AG04449 (cell line): ENCODE measurements around the gene RALGPS1.

Experiments
- CTCF ChIA-PET: fragments of 350-600 bp; formaldehyde crosslinking; extraction: SDS; loops from one replicate; lab custom pipeline; 2021; ENCODE audit warnings: antibody characterized with exemption; lab: Yijun Ruan, JAX
- POLR2A ChIA-PET: fragments of 400-600, 350-600 bp; formaldehyde crosslinking; extraction: SDS; loops from one replicate; lab custom pipeline; 2020; ENCODE audit warnings: antibody characterized with exemption, inconsistent platforms; lab: Yijun Ruan, JAX
- DNase-seq: peaks from one replicate; pipeline ENCODE4 v3.0.0-alpha.2; 2010; ENCODE audit warnings: low read depth, low spot score
- H3K4me3 ChIP-seq: 2 replicates; pipeline ENCODE4 v1.5.1; 2011; ENCODE audit warnings: low read depth, mild to moderate bottlenecking, control low read depth, low read length
- CTCF ChIP-seq: IDR thresholded peaks from one replicate; pipeline ENCODE4 v1.5.1; 2011; ENCODE audit warnings: mild to moderate bottlenecking, moderate library complexity, low read length, control low read depth, inconsistent platforms; ENCODE audit not compliant: insufficient read depth; ENCODE audit errors: missing control alignments

Gene RALGPS1

GRCh38 chr9:127027694-127028093, 113.1 kb downstream of the RALGPS1 start:
- CTCF ChIA-PET: interaction anchor here (1.1 kb wide), 1 partner anchor 9 kb away, joined by 3 read pairs; no protein-coding TSS in a partner anchor
- no peak for DNase-seq

GRCh38 chr9:127029548-127029947, 115.0 kb downstream of the RALGPS1 start:
- ChIA-PET POLR2A (no interaction called here), CTCF (interaction anchor here (0.6 to 1.8 kb wide), 2 partner anchors 17 to 19 kb away, joined by 3 to 5 read pairs; no protein-coding TSS in a partner anchor)
- no peak for TF ChIP-seq CTCF
- no peak for DNase-seq
- H3K4me3 ChIP-seq: no peak overlapping the region

More at GRCh38 chr9:127027694-127028093, 113.1 kb downstream of the RALGPS1 start:
- no peak for TF ChIP-seq CTCF
- POLR2A ChIA-PET: no interaction called here
- no peak overlapping the region for H3K4me3 ChIP-seq

GRCh38 chr9:127030814-127031740, 116.5 kb downstream of the RALGPS1 start:
- DNase-seq: no peak
- TF ChIP-seq CTCF: no peak
- CTCF ChIA-PET: interaction anchor here (1.8 kb wide), 1 partner anchor 16 kb away, joined by 5 read pairs; no protein-coding TSS in a partner anchor
- no peak overlapping the region for H3K4me3 ChIP-seq
- POLR2A ChIA-PET: no interaction called here

- POLR2A ChIA-PET: no interaction called here
- TF ChIP-seq CTCF: no peak
These were observed 117.7 kb downstream of the RALGPS1 start for GRCh38 chr9:127032256-127032655.

GRCh38 chr9:127033061-127033460, 118.5 kb downstream of the RALGPS1 start:
- no peak for DNase-seq
- ChIA-PET CTCF (interaction anchor here (1.0 to 1.4 kb wide), 2 partner anchors 26 to 141 kb away, joined by 3 read pairs; no protein-coding TSS in a partner anchor), POLR2A (interaction anchor here (0.5 kb wide), 1 partner anchor 74 kb away, joined by 3 read pairs; no protein-coding TSS in a partner anchor)
- no peak overlapping the region for H3K4me3 ChIP-seq
- TF ChIP-seq CTCF: no peak

More at GRCh38 chr9:127032256-127032655, 117.7 kb downstream of the RALGPS1 start:
- DNase-seq: no peak
- no peak overlapping the region for H3K4me3 ChIP-seq
- CTCF ChIA-PET: no interaction called here

- no peak for TF ChIP-seq CTCF
- ChIA-PET POLR2A (interaction anchor here (0.5 kb wide), 1 partner anchor 73 kb away, joined by 3 read pairs; no protein-coding TSS in a partner anchor), CTCF (interaction anchor here (1.0 to 1.4 kb wide), 2 partner anchors 26 to 140 kb away, joined by 3 read pairs; no protein-coding TSS in a partner anchor)
- no peak for DNase-seq
- H3K4me3 ChIP-seq: no peak overlapping the region
These were observed 119.2 kb downstream of the RALGPS1 start for GRCh38 chr9:127033789-127034188.
